Lower lobe of right lung (tissue), 2 donors: Measurements from ENCODE around the gene SEC31B. TPM values are rescaled to one million over a fixed set of nuclear protein-coding genes. Genes with fewer than 3 reads are reported as not detected.

Source experiments
- ATAC-seq, 2 donors: fragments of 200-7000 bp; cut with Tn5 transposase; one replicate each; pipeline ENCODE4 v1.9.1; 2020 to 2022; ENCODE audit warnings: mild to moderate bottlenecking in 2 of 2, moderate library complexity in 2 of 2
- DNase-seq: peaks from one replicate; pipeline ENCODE4 v3.0.0-alpha.2; 2020
- H3K27ac ChIP-seq: fragments of 200-600 bp; one replicate; pipeline ENCODE4 v1.8.0; 2022
- H3K27me3 ChIP-seq: fragments of 200-600 bp; one replicate; pipeline ENCODE4 v1.8.0; 2022; ENCODE audit warnings: low read depth
- H3K36me3 ChIP-seq: fragments of 200-600 bp; one replicate; pipeline ENCODE4 v1.8.0; 2022; ENCODE audit warnings: mild to moderate bottlenecking
- H3K4me1 ChIP-seq: fragments of 200-600 bp; one replicate; pipeline ENCODE4 v1.8.0; 2022
- H3K4me3 ChIP-seq: fragments of 200-600 bp; one replicate; pipeline ENCODE4 v1.8.0; 2022; ENCODE audit warnings: mild to moderate bottlenecking
- H3K9me3 ChIP-seq: fragments of 200-600 bp; one replicate; pipeline ENCODE4 v1.8.0; 2022
- CTCF ChIP-seq: fragments of 200-600 bp; IDR thresholded peaks from one replicate; pipeline ENCODE4 v1.8.0; 2022; ENCODE audit warnings: antibody characterized with exemption, mild to moderate bottlenecking
- intact Hi-C: fragments of 100-400 bp; cut with DNase I; formaldehyde crosslinking; loops from one replicate; pipeline ENCODE4 v1.11.0; 2022
- total RNA-seq: library from RNA; stranded (reverse); fragmentation: NEBNext Ultra II Directional; extraction: Animal tissue kit (Norgen Biotek cat#: 25700); gene quantifications from one replicate; pipeline ENCODE4 v1.2.1, GENCODE V29; 2021
- donor health status: DM: no; HTN: yes; CAD: no; lungs with severe emphysema.

Gene SEC31B
- total RNA-seq, 1 donor from 2014 or later = 16.0 TPM

- Histone ChIP-seq H3K27me3 (no peaks in the 10 kb centered on the region), H3K9me3 (no peaks in the 10 kb centered on the region), H3K36me3 (peaks cover 77% of the 10 kb centered on the region), H3K4me3 (no peak overlapping the region), H3K4me1 (no peaks in the 10 kb centered on the region), H3K27ac (no peak overlapping the region)
- no peak for DNase-seq
- TF ChIP-seq CTCF = no peak
- intact Hi-C loops = no loop called here
- ATAC-seq = no peak
These were observed 21.6 kb downstream of the SEC31B start for GRCh38 chr10:100498059-100498458.

GRCh38 chr10:100496567-100496966 is 23.1 kb downstream of the SEC31B start:
- H3K4me1 ChIP-seq = no peaks in the 10 kb centered on the region
- DNase-seq (no peak), ATAC-seq (no peak)
- no peaks in the 10 kb centered on the region for H3K27me3 ChIP-seq
- H3K36me3 ChIP-seq = peaks cover 70% of the 10 kb centered on the region
- no peak overlapping the region for H3K4me3 ChIP-seq
- no peaks in the 10 kb centered on the region for H3K9me3 ChIP-seq
- TF ChIP-seq CTCF = no peak
- intact Hi-C loops = no loop called here
- no peak overlapping the region for H3K27ac ChIP-seq

GRCh38 chr10:100490531-100490930 is 29.1 kb downstream of the SEC31B start:
- Histone ChIP-seq H3K27me3 (no peaks in the 10 kb centered on the region), H3K27ac (no peak overlapping the region), H3K4me1 (no peaks in the 10 kb centered on the region), H3K4me3 (no peak overlapping the region), H3K9me3 (no peaks in the 10 kb centered on the region), H3K36me3 (peaks cover 52% of the 10 kb centered on the region)
- intact Hi-C loops = no loop called here
- DNase-seq = no peak
- TF ChIP-seq CTCF = no peak
- no peak for ATAC-seq

- peak; percentile 52 to 53 for ATAC-seq
- TF ChIP-seq CTCF = no peak
- H3K4me3 ChIP-seq = no peak overlapping the region
These were observed 30.3 kb downstream of the SEC31B start for GRCh38 chr10:100489396-100489795.

GRCh38 chr10:100487529-100487928 is 32.1 kb downstream of the SEC31B start:
- Histone ChIP-seq H3K27me3 (peaks cover 6% of the 10 kb centered on the region), H3K4me3 (no peak overlapping the region), H3K4me1 (peaks cover 6% of the 10 kb centered on the region), H3K9me3 (no peaks in the 10 kb centered on the region), H3K27ac (no peak overlapping the region), H3K36me3 (peaks cover 40% of the 10 kb centered on the region)
- DNase-seq (no peak), ATAC-seq (no peak)
- no peak for TF ChIP-seq CTCF
- intact Hi-C loops = no loop called here

More at GRCh38 chr10:100489396-100489795, 30.3 kb downstream of the SEC31B start:
- Histone ChIP-seq H3K4me1 (no peaks in the 10 kb centered on the region), H3K9me3 (no peaks in the 10 kb centered on the region), H3K36me3 (peaks cover 41% of the 10 kb centered on the region), H3K27ac (no peak overlapping the region), H3K27me3 (no peaks in the 10 kb centered on the region)
- DNase-seq = no peak
- intact Hi-C loops = no loop called here
